GM13976 (cell line): Measurements from ENCODE around the gene SBNO1.

Source experiments
- DNase-seq: peaks from one replicate; pipeline ENCODE4 v3.0.0; 2012; ENCODE audit warnings: low spot score
- in situ Hi-C: fragments of 300-500 bp; cut with MboI; formaldehyde crosslinking; loops from one replicate; pipeline ENCODE4 v1.12.0; 2022; ENCODE audit warnings: low sequenced_read_pairs, mixed read lengths, inconsistent platforms; ENCODE audit not compliant: unreplicated experiment
- TF ChIP-seq, protein P1 (sequence below): IDR thresholded peaks from 2 replicates; pipeline ENCODE4 v1.5.1; 2012; ENCODE audit warnings: borderline replicate concordance, mild to moderate bottlenecking; ENCODE audit not compliant: insufficient read depth; ENCODE audit errors: extremely low read depth, missing control alignments, control extremely low read depth

The SBNO1 gene

DNA sequence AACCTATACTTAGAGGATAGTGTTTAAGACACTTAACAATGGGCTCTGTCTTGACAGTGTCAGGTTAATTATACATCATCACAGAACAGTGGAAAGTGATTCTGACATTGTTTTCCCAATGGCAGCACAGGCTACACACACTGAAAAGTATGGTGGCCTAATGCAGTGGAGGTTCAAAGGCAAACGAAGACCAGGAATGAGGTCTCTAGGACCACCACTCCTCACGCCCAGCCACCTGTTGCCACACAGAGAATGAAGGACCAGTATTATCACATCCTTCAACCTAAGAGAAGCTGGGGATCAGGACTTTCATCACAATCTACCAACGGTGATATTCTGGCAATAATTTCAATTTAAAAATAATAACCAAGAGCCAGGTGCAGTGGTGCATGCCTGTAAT, 58.4 kb downstream of the SBNO1 start:
- in situ Hi-C loops: no loop called here
- TF ChIP-seq, protein P1, sequence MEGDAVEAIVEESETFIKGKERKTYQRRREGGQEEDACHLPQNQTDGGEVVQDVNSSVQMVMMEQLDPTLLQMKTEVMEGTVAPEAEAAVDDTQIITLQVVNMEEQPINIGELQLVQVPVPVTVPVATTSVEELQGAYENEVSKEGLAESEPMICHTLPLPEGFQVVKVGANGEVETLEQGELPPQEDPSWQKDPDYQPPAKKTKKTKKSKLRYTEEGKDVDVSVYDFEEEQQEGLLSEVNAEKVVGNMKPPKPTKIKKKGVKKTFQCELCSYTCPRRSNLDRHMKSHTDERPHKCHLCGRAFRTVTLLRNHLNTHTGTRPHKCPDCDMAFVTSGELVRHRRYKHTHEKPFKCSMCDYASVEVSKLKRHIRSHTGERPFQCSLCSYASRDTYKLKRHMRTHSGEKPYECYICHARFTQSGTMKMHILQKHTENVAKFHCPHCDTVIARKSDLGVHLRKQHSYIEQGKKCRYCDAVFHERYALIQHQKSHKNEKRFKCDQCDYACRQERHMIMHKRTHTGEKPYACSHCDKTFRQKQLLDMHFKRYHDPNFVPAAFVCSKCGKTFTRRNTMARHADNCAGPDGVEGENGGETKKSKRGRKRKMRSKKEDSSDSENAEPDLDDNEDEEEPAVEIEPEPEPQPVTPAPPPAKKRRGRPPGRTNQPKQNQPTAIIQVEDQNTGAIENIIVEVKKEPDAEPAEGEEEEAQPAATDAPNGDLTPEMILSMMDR: no peak

DNA sequence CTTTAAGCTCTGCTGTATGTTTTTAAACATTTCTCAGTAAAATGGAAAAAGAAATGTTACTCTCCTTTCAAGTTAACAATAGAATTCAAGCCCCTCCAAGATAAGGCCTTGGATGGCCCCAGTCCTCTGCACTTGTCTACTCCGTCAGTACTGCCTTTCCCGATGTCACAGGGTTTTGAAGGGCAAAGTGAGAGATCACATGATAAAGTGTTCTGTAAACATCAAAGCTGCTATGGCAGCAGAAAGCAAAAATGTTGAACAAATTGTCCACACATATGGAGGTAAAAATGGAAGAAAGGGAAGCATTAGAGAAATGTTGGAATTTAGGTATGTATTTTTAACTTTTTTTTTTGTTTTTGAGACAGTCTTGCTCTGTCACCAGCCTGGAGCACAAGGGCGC, 59.5 kb downstream of the SBNO1 start:
- no peak for DNase-seq
- TF ChIP-seq, protein P1: no peak
- in situ Hi-C loops: no loop called here

More for the DNA sequence above, 58.4 kb downstream of the SBNO1 start:
- no peak for DNase-seq

DNA sequence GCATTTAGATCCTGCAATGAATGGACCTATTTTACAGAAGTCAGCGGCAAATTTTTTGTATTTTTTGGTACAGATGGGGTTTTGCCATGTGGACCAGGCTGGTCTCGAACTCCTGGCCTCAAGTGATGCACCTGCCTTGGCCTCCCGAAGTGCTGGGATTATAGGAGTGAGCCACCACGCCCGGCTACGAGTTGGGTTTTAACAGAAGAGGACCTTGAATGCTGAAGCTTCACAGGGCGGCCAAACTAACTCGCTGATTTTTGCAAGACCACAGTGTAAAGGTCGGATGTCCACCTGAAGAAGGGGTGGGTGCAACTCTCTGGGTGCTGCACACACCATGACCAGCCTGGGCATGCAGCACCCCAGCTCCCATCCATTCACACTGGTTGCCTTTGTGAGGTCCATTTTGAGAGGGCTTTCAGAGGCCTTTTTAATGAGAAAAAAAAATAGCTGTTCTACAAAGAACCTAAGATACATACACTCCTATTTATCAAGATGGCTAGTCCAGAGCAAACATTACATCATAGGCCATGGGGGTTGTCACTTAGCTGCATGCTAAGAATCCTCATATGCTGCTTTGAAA, 71.4 kb downstream of the SBNO1 start:
- in situ Hi-C loops: no loop called here
- TF ChIP-seq, protein P1: no peak

DNA sequence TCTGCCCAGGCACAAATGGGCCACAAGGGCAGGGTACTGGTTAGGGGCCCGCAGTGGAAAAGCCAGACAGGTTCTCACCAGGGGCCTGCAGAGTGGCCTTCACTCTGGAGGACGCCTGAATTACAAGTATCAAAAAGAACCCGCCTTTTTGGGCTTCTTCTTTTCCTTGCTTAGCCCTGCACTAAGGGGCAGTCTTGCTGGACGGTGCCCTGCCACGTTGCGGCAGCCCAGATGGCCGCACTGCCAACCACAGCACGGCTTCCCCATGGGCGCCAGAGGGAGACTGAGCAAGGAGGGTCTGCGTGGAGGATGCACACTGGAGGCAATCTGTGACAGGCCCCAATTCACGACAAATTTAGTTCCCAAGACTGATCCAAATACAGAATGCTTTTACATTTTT, 74.7 kb downstream of the SBNO1 start:
- TF ChIP-seq, protein P1: no peak
- DNase-seq: no peak
- in situ Hi-C loops: no loop called here

More for the DNA sequence above, 71.4 kb downstream of the SBNO1 start:
- no peak for DNase-seq

DNA sequence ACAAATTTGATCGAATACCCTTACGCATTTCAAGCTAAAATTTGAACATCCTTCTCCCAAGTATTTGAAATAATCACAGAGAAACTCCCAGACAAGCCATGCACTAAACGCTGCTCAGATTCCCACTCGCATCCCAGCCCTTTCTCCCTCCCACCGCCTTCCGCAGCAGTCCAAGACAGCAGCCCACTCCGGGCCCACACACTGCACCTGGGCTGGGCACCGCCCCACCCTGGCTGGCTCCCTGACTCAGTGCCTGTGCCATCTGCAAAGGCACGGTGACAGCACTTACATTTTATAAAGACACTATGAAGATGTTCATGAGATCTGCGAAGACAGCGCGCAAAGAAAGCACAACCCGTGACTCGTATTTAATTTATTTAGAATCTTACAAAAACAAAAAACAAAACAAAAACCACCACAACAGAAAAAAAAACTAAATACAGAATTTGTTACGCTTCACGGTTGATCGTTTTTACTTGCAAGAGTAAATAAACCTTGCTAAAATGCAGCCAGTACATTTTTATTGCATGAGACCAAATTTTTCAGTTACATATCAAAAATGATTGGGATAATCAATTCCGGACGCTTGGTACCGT, 75.8 kb downstream of the SBNO1 start:
- TF ChIP-seq, protein P1: no peak
- no peak for DNase-seq
- in situ Hi-C loops: no loop called here

DNA sequence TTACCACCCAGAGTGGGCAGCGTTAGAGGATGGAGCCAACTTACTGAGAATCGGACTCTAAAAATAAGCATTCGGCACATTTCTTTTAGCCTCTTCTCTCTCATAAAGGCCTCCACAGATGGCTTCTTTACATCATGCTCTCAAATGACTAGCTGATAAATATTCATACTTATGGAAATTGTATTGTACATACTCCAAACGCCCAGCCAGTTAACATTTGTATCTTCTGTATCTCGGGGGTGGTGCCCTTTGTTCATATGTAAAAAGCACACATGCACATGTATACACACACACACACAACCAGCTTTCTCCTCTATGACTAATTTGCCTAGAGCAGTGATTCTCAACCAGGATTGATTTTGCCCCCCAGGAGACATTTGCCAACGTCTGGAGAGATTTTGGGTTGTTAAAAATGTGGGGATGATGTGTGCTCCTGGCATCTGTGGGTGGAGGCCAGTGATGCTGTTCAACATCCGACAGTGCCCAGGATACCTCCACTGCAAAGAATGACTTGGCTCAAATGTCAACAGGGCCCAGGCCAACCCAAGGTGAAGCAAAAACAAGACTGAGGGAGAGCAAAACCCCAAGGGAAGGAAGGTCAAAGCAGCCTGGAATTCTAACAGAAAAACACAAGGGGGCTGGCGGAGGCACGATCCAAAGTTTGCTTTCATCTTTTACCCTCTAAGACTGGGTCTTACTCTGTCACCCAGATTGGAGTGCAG, 77.8 kb downstream of the SBNO1 start:
- in situ Hi-C loops: no loop called here

More for the DNA sequence above, 77.8 kb downstream of the SBNO1 start:
- TF ChIP-seq, protein P1: no peak
- no peak for DNase-seq
